Peyer's patch (tissue), 4 donors: Measurements from ENCODE around the gene LARP1. TPM values are rescaled to one million over a fixed set of nuclear protein-coding genes. Genes with fewer than 3 reads are reported as not detected.
"Not testable (repeated sequence)": the region's sequence is repeated elsewhere in the genome, so short reads cannot be mapped to it uniquely, and the experiment has no call there.

ENCODE experiments used
- DNase-seq, 3 donors: peaks; one replicate each; pipeline ENCODE4 v3.0.0-alpha.2; 2017 to 2019
- H3K27ac ChIP-seq, 4 donors: fragments of 200-600 bp; sonication (generic); one replicate each; pipeline ENCODE4 v1.5.1; 2016 to 2019
- H3K27me3 ChIP-seq, 2 donors: fragments of 200-600 bp; sonication (generic); one replicate each; pipeline ENCODE4 v1.5.1; 2019
- H3K36me3 ChIP-seq, 3 donors: fragments of 200-600 bp; sonication (generic); one replicate each; pipeline ENCODE4 v1.5.1; 2016 to 2019
- H3K4me1 ChIP-seq, 4 donors: fragments of 200-600 bp; sonication (generic); one replicate each; pipeline ENCODE4 v1.5.1; 2016 to 2019
- H3K4me3 ChIP-seq, 4 donors: fragments of 200-600 bp; sonication (generic); 1 replicate in 3 of 4; 2 replicates in 1 of 4; pipeline ENCODE4 v1.5.1; 2016 to 2019; ENCODE audit warnings: mild to moderate bottlenecking in 1 of 4
- H3K9me3 ChIP-seq, 4 donors: fragments of 200-600 bp; sonication (generic); one replicate each; pipeline ENCODE4 v1.5.1; 2016 to 2019; ENCODE audit warnings: mild to moderate bottlenecking in 1 of 4
- CTCF ChIP-seq, 6 experiments: fragments of 450-650 bp in 4 of 6; fragments of 200-600 bp in 2 of 6; sonication (generic) in 1 of 6; IDR thresholded peaks; one replicate each; pipeline ENCODE4 v1.5.1; 2017 to 2019; ENCODE audit warnings: antibody characterized with exemption in 6 of 6, mild to moderate bottlenecking in 3 of 6, moderate library complexity in 1 of 6
- POLR2A ChIP-seq, 2 donors: fragments of 450-650 bp; IDR thresholded peaks; one replicate each; pipeline ENCODE4 v1.5.1; 2017; ENCODE audit warnings: antibody characterized with exemption in 2 of 2, mild to moderate bottlenecking in 2 of 2, moderate library complexity in 2 of 2
- total RNA-seq, 4 donors: library from RNA; depleted of rRNA; stranded (reverse); fragments of >200 nt; gene quantifications; one replicate each; pipeline ENCODE4 v1.1.0, GENCODE V29; 2016

Gene LARP1
- total RNA-seq, 4 donors from 2014 or later = 84.1 to 177 (median 127) TPM

- H3K4me1 ChIP-seq = peaks cover 5 to 50% (median 32%) of the 10 kb centered on the region in 4 donors
Observed at GRCh38 chr5:154756868-154757813, 2.0 kb downstream of the LARP1 start.

GRCh38 chr5:154757814-154758406 is 2.7 kb downstream of the LARP1 start:
- peak overlapping the region; percentile 3 to 99 (median 48) for H3K27ac ChIP-seq
- no peaks in the 10 kb centered on the region for H3K9me3 ChIP-seq
- no peaks in the 10 kb centered on the region for H3K36me3 ChIP-seq
- DNase-seq = peak in 2 of 3 donors; percentile 43 to 62
- H3K27me3 ChIP-seq = no peaks in the 10 kb centered on the region
- TF ChIP-seq CTCF (IDR thresholded peaks at IDR 0.05) = no peak
- no peak for TF ChIP-seq POLR2A (IDR thresholded peaks at IDR 0.05)
- H3K4me3 ChIP-seq = peak overlapping the region in 3 of 4 donors; percentile 20 to 93 (median 93)
- H3K4me1 ChIP-seq = peaks cover 5 to 52% (median 34%) of the 10 kb centered on the region in 4 donors

More at GRCh38 chr5:154756868-154757813, 2.0 kb downstream of the LARP1 start:
- no peak for TF ChIP-seq CTCF (IDR thresholded peaks at IDR 0.05)
- no peak for TF ChIP-seq POLR2A (IDR thresholded peaks at IDR 0.05)
- no peaks in the 10 kb centered on the region for H3K36me3 ChIP-seq
- DNase-seq = peak; percentile 56 to 65 (median 63)
- peak overlapping the region; percentile 81 to 99 (median 93) for H3K4me3 ChIP-seq
- no peaks in the 10 kb centered on the region for H3K27me3 ChIP-seq
- H3K27ac ChIP-seq = peak overlapping the region; percentile 93 to 99 (median 96)
- no peaks in the 10 kb centered on the region for H3K9me3 ChIP-seq

GRCh38 chr5:154758493-154758892 is 3.3 kb downstream of the LARP1 start:
- H3K4me3 ChIP-seq = no peak overlapping the region
- no peak for TF ChIP-seq POLR2A (IDR thresholded peaks at IDR 0.05)
- no peak for TF ChIP-seq CTCF (IDR thresholded peaks at IDR 0.05)
- H3K27ac ChIP-seq = peak overlapping the region in 2 of 4 donors; percentile 3 to 99
- no peak for DNase-seq
- H3K27me3 ChIP-seq = no peaks in the 10 kb centered on the region
- peaks cover 5 to 49% (median 32%) of the 10 kb centered on the region in 4 donors for H3K4me1 ChIP-seq
- no peaks in the 10 kb centered on the region for H3K9me3 ChIP-seq
- H3K36me3 ChIP-seq = no peaks in the 10 kb centered on the region

- Histone ChIP-seq H3K4me1 (peaks cover 5 to 44% (median 30%) of the 10 kb centered on the region in 4 donors), H3K27ac (peak overlapping the region in 1 of 4 donors; percentile 67), H3K27me3 (no peaks in the 10 kb centered on the region), H3K4me3 (no peak overlapping the region), H3K36me3 (no peaks in the 10 kb centered on the region), H3K9me3 (no peaks in the 10 kb centered on the region)
- no peak for TF ChIP-seq CTCF (IDR thresholded peaks at IDR 0.05)
- TF ChIP-seq POLR2A (IDR thresholded peaks at IDR 0.05) = no peak
- DNase-seq = no peak
Observed at GRCh38 chr5:154758977-154759376, 3.8 kb downstream of the LARP1 start.

- not testable (repeated sequence) for H3K9me3 ChIP-seq, H3K27me3 ChIP-seq, H3K36me3 ChIP-seq, DNase-seq, H3K4me3 ChIP-seq
- peaks cover 5 to 39% (median 29%) of the 10 kb centered on the region in 4 donors for H3K4me1 ChIP-seq
- H3K27ac ChIP-seq = peak overlapping the region in 1 of 4 donors; percentile 67
Observed at GRCh38 chr5:154759868-154760267, 4.7 kb downstream of the LARP1 start.
